Right lung (tissue), 10 donors: ENCODE data around the gene HERC2. TPM values are rescaled to one million over a fixed set of nuclear protein-coding genes. Genes with fewer than 3 reads are reported as not detected.
"Not testable (repeated sequence)": the region's sequence is repeated elsewhere in the genome, so short reads cannot be mapped to it uniquely, and the experiment has no call there.

Experiments
- DNase-seq, 2 donors: peaks; one replicate each; pipeline ENCODE4 v3.0.0-alpha.2; 2013
- long read RNA-seq, 8 donors: transcript quantifications; one replicate each; lab custom pipeline, GENCODE V29; 2026
- polyA plus RNA-seq, 5 donors: library from polyadenylated mRNA; unstranded; fragments of 120-200 nt; gene quantifications; one replicate each; pipeline versions ENCODE4 v1.2.1 to v1.2.3, GENCODE V29; 2013; ENCODE audit warnings: inconsistent platforms in 1 of 5, low replicate concordance in 1 of 5; ENCODE audit not compliant: insufficient read length in 5 of 5, insufficient read depth in 1 of 5

HERC2 gene, protein sequence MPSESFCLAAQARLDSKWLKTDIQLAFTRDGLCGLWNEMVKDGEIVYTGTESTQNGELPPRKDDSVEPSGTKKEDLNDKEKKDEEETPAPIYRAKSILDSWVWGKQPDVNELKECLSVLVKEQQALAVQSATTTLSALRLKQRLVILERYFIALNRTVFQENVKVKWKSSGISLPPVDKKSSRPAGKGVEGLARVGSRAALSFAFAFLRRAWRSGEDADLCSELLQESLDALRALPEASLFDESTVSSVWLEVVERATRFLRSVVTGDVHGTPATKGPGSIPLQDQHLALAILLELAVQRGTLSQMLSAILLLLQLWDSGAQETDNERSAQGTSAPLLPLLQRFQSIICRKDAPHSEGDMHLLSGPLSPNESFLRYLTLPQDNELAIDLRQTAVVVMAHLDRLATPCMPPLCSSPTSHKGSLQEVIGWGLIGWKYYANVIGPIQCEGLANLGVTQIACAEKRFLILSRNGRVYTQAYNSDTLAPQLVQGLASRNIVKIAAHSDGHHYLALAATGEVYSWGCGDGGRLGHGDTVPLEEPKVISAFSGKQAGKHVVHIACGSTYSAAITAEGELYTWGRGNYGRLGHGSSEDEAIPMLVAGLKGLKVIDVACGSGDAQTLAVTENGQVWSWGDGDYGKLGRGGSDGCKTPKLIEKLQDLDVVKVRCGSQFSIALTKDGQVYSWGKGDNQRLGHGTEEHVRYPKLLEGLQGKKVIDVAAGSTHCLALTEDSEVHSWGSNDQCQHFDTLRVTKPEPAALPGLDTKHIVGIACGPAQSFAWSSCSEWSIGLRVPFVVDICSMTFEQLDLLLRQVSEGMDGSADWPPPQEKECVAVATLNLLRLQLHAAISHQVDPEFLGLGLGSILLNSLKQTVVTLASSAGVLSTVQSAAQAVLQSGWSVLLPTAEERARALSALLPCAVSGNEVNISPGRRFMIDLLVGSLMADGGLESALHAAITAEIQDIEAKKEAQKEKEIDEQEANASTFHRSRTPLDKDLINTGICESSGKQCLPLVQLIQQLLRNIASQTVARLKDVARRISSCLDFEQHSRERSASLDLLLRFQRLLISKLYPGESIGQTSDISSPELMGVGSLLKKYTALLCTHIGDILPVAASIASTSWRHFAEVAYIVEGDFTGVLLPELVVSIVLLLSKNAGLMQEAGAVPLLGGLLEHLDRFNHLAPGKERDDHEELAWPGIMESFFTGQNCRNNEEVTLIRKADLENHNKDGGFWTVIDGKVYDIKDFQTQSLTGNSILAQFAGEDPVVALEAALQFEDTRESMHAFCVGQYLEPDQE (N-terminal part only)
- 10 to 100 TPM; 44.8 to 60.7 (median 54.1) TPM for polyA plus RNA-seq
- long read RNA-seq, donor 1, partial matches to known transcripts = 78 of 79 reads
- long read RNA-seq, donor 1, other reads (novel, unspliced or antisense) = 0 of 79 reads
- long read RNA-seq, donor 2, partial matches to known transcripts = 0 of 2 reads
- long read RNA-seq, donor 2, other reads (novel, unspliced or antisense) = 0 of 2 reads
- long read RNA-seq, donor 3 = 0 reads
- long read RNA-seq, donor 4, partial matches to known transcripts = 5 of 5 reads
- long read RNA-seq, donor 4, other reads (novel, unspliced or antisense) = 0 of 5 reads
- long read RNA-seq, donor 5, partial matches to known transcripts = 97 of 105 reads
- long read RNA-seq, donor 5, other reads (novel, unspliced or antisense) = 7 of 105 reads
- long read RNA-seq, donor 6, partial matches to known transcripts = 86 of 93 reads
- long read RNA-seq, donor 6, other reads (novel, unspliced or antisense) = 6 of 93 reads
- long read RNA-seq, donor 7 = 0 reads
- long read RNA-seq, donor 8, partial matches to known transcripts = 0 of 2 reads
- long read RNA-seq, donor 8, other reads (novel, unspliced or antisense) = 0 of 2 reads

DNA sequence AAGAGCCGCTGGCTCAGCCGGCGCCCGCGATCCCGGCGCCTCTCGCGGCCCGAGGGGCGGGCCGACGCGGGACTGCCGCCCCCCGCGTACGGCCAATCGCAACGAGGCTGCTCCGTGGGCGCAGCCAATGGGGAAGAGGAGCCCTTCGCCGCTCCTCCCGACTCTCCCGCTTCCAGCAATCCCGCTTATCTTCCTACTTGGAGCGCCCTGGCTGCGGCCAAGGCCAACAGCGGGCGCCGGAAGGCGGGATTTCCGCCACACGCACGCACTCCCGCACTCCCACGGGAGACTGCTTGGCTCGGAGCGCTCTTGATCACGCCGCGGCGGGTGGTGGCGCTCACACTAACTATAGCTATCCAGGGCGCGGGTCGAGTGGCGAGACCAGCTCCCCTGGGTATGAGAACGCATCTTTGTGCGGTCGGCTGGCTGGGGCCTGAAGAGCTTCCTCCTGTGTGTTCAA lies at the start of gene HERC2:
Gene HERC2 (minus strand): TSS at position 51 of the 460 bp plus-strand sequence. CDS start 746 bp downstream, outside the sequence.
- not testable (repeated sequence) for DNase-seq

DNA sequence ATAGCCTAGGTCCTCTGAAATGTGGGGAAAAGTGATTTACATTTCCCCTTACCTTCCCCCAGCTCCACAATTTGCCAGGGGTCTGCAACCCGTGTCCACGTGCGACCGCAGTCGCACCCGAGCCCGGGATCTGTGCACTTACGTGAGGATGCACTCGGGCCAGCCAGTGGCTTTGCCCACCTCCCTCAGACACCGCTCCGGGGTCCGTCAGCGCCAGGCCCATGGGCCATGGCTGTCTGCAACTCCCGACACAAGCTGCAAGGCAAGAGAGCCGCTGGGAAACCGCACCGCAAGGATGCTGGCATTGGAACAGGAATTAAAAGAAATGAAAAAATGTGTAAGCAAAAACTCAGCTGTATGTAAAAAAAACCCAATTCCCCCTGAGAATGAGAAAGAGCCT lies 43.5 kb upstream of the HERC2 start:
- DNase-seq = not testable (repeated sequence)

- not testable (repeated sequence) for DNase-seq
Observed at GRCh38 chr15:28357984-28358383, 36.0 kb upstream of the HERC2 start, which contains the start of gene GOLGA6L24. Gene GOLGA6L24 (minus strand): TSS chr15:28358084. CDS start chr15:28358023, 61 bp downstream.

DNA sequence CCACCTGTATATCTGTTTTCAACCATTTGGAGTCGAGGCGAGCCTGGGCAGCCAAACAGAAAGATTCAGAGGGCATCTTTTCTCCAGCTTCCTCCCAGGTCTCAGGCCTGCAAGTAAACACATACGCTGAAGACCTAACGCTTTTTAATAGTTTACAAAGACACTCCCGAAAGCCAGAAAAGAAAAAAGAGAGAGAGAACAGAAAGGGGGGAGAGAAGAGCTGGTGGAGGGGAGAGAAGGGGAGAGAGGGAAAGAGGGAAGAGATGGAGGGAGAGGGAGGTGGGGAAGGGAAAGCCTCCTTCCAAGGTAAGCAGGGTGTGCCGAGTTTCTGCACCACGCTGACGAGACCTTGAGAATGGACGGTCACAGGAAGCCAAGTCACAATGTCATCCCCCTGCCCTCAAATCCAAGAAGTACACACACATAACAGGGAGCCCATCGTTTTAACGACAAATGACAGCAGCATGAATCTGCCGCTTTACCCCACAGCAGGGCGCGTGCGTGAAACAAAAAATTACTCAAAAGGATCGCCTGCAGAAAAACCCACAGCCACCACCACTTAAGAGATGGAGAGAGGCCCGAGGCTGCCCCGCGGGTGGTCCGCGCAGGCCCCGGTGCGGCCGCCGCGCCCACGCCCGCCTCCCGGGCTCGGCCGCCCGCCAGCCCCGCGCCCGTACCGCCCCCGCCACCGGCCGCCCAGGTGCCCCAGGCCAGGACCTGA lies 461 bp downstream of the HERC2 start:
- DNase-seq = not testable (repeated sequence)

GRCh38 chr15:28319725-28320124 lies 2.3 kb downstream of the HERC2 start:
- peak; percentile 12 to 23 for DNase-seq

DNA sequence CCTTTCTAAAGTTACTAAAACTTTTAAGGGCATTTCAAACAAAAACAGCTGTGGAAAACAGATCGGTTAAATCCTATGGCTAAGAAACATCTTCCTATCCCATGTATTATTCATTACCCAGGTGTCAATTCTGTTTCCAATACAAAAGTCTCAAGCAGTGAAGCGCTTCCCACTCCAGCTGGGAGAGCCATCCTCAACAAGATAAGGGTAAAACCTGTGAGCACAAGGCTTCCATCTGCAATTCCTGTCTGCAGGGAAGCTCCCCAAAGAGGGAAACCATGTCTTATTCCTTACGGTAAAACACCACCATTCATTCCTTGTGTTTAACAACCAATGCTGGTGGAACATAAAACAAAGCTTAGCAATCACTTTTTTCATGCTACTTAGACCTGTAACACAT lies 3.2 kb downstream of the HERC2 start:
- not testable (repeated sequence) for DNase-seq

GRCh38 chr15:28318122-28318521 lies 3.9 kb downstream of the HERC2 start:
- not testable (repeated sequence) for DNase-seq

DNA sequence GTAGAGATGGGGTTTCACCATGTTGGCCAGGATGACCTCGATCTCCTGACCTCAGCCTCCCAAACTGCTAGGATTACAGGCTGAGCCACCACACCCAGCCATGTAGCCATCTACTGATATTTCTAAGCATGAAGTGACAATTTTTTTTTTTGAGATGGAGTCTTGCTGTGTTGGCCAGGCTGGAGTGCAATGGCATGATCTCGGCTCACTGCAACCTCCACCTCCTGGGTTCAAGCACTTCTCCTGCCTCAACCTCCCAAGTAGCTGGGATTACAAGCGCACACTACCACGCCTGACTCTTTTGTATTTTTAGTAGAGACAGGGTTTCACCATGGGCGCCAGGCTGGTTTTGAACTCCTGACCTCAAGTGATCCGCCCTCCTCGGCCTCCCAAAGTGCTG lies 5.0 kb downstream of the HERC2 start:
- DNase-seq = not testable (repeated sequence)

DNA sequence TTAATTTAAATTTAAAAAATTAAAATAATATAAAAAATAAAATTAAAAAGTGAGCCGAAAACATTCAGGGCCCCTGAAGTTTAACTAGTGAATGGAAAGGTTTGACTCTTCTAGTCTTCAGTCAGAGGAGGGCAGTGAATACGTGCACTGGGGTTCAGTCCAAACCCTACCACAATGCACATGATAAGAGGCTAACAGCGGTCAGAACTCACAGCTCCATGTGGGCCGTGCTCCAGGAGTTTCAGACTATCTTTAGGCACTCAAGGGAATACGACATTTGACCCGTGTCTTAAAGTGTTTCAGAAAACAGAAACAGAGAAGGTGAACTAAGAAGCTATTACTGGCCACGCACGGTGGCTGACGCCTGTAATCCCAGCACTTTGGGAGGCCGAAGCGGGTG lies 11.5 kb downstream of the HERC2 start:
- DNase-seq = not testable (repeated sequence)

DNA sequence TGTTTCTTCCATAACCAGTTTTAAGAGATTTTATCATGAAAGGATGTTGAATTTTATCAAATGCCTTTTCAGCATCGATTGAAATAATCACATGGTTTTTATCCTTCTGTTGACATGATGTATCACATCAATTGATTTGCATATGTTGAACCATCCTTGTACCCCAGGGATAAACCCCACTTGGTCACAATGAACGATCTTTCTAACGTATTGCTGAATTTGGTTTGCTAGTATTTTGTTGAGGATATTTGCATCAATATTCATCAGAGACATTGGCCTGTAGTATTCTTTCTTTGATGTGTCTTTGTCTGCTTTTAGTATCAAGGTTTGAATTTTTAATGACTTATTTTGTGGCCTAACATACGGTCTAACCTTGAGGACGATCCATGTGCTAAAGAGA lies 13.3 kb downstream of the HERC2 start:
- not testable (repeated sequence) for DNase-seq

- DNase-seq = not testable (repeated sequence)
Observed at GRCh38 chr15:28305700-28306099, 16.3 kb downstream of the HERC2 start.

- DNase-seq = not testable (repeated sequence)
Observed at GRCh38 chr15:28297434-28297833, 24.5 kb downstream of the HERC2 start.

GRCh38 chr15:28296814-28297213 lies 25.2 kb downstream of the HERC2 start:
- not testable (repeated sequence) for DNase-seq

DNA sequence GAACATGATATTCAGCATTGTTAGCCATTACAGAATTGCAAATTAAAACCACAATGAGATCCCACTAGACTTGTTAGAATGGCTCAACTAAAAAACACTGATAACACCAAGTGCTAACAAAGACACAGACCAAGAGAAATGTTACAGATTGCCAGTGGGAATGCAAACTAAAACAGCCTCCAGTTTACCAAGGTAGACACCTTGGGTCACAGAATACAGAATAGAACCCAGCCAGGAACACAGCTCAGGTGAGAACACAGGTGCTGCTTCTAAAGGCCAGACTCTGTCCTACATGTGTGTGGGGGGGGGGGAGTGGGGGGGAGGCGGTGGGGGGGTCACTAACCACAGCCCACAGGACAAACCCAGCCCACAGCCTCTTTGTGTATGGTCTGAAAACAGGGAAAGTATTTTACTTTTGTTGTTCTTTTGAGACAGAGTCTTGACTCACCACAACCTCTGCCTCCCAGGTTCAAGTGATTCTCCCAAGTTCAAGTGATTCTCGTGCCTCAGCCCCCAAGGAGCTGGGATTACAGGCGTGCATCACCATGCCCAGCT lies 26.9 kb downstream of the HERC2 start:
- not testable (repeated sequence) for DNase-seq

- DNase-seq = not testable (repeated sequence)
Observed at GRCh38 chr15:28294560-28294959, 27.4 kb downstream of the HERC2 start.

GRCh38 chr15:28289694-28290463 lies 32.1 kb downstream of the HERC2 start:
- DNase-seq = no peak

DNA sequence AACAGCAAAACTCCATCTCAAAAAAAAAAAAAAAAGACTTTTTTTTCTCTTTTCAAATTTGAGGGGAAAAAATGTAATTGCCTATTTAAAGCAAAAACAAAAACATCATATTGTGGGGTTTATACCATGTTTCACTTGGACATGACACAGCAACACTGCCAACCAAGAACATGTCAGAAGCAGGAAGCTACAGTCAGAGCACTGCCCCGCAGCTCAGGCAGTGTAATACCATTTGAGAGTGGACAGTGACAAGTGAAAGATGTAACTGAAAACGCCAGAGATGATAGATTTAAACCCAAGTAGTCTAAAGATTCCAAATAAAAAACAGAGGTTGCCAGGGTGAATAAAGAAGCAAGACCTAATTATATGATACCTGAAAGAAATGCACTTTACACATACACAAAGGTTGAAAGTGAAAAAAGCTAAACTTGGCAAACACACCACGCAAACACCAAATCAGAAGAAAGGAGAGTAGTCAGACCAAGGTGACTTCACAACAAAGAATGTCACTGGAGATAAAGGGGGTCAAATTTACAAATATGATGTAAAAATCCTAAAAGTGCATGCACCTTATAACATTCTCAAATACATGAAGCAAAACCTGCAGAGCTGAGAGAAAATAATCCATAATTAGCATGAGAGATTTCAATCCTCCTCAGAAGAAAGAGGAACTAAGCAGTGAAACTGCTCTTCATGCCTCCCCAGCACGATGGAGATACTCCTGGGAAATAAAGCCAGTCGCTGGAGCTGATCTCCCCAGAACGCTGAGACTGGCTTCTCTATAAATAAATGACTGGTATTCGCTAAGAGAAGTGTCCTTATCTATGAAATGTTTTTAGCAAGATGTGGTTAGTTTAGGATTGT lies 32.9 kb downstream of the HERC2 start:
- DNase-seq = not testable (repeated sequence)
